ENCODE results near the gene SETD2.
"Not testable (repeated sequence)": the region's sequence is repeated elsewhere in the genome, so short reads cannot be mapped to it uniquely, and the experiment has no call there.

SETD2 gene

GRCh38 chr3:47026432-47026831 lies 137.5 kb downstream of the SETD2 start:
- not testable (repeated sequence) for DNase-seq

- no peak for DNase-seq
Measured at GRCh38 chr3:47024932-47025331, 139.0 kb downstream of the SETD2 start.

GRCh38 chr3:47022641-47023071 lies 141.3 kb downstream of the SETD2 start:
- DNase-seq = no peak

- DNase-seq = no peak
Measured at GRCh38 chr3:47020311-47020710, 143.6 kb downstream of the SETD2 start.

- DNase-seq = no peak
Measured at GRCh38 chr3:47019201-47019600, 144.7 kb downstream of the SETD2 start.

- no peak for DNase-seq
Measured at GRCh38 chr3:47018269-47018611, 145.7 kb downstream of the SETD2 start.

GRCh38 chr3:47017504-47018268 lies 146.2 kb downstream of the SETD2 start:
- DNase-seq = no peak

GRCh38 chr3:47016934-47017435 lies 146.9 kb downstream of the SETD2 start:
- peak; percentile 57 for DNase-seq

GRCh38 chr3:47016086-47016933 lies 147.6 kb downstream of the SETD2 start:
- DNase-seq = no peak

- DNase-seq = no peak
Measured at GRCh38 chr3:47015151-47015550, 148.8 kb downstream of the SETD2 start.

- no peak for DNase-seq
Measured at GRCh38 chr3:47014036-47014435, 149.9 kb downstream of the SETD2 start.

GRCh38 chr3:47013231-47013630 lies 150.7 kb downstream of the SETD2 start:
- DNase-seq = no peak

- DNase-seq = no peak
Measured at GRCh38 chr3:47012342-47013230, 151.3 kb downstream of the SETD2 start.

GRCh38 chr3:47011371-47011770 lies 152.5 kb downstream of the SETD2 start:
- DNase-seq = no peak

GRCh38 chr3:47010910-47011309 lies 153.0 kb downstream of the SETD2 start:
- DNase-seq = no peak

- no peak for DNase-seq
Measured at GRCh38 chr3:47010111-47010712, 153.7 kb downstream of the SETD2 start.

- DNase-seq = peak; percentile 79
Measured at GRCh38 chr3:47009225-47010110, 154.4 kb downstream of the SETD2 start.

- no peak for DNase-seq
Measured at GRCh38 chr3:47008851-47009224, 155.1 kb downstream of the SETD2 start.

- no peak for DNase-seq
Measured at GRCh38 chr3:47008234-47008796, 155.6 kb downstream of the SETD2 start.

GRCh38 chr3:47007482-47008233 lies 156.3 kb downstream of the SETD2 start:
- DNase-seq = no peak
